Measurements from ENCODE around the gene SASH1. TPM values are rescaled to one million over a fixed set of nuclear protein-coding genes. Genes with fewer than 3 reads are reported as not detected.

Gene SASH1
- total and polyA plus RNA-seq, 2 experiments from 2014 or later = 7.5 to 7.8 TPM

DNA sequence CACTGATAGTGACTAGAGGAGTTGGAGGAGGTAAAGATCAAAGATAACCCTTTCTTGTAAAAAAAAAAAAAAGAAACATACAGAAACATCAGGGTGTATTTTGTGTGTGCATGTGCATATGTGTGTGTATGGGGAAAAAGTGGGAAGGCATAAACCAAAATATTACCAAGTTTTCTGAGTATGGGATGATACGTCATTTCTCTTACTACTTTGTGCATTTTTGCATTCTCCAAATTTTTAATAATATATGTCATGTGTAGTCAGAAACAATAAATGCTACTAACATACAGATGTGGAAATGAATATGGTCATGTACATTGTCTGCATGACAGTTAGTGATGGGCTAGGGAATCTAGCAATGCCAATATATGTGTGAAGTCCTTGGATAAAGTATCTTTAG, 161.1 kb downstream of the SASH1 start:
- Histone ChIP-seq H3K27me3 (no peaks in the 10 kb centered on the region), H3K27ac (no peak overlapping the region), H3K36me3 (replicated peaks; ENCODE audit: insufficient read depth, low read depth) (no peaks in the 10 kb centered on the region), H2AFZ (no peak overlapping the region), H3K9me3 (ENCODE audit: low read depth) (no peaks in the 10 kb centered on the region), H3K4me2 (no peak overlapping the region), H3K79me2 (no peaks in the 10 kb centered on the region), H3K9me2 (replicated peaks; ENCODE audit: insufficient read depth) (no peaks in the 10 kb centered on the region), H3K4me3 (no peak overlapping the region), H4K20me1 (ENCODE audit: insufficient read depth, poor library complexity, severe bottlenecking) (no peaks in the 10 kb centered on the region), H3K4me1 (ENCODE audit: insufficient read depth) (no peaks in the 10 kb centered on the region)
- TF ChIP-seq, protein P1, sequence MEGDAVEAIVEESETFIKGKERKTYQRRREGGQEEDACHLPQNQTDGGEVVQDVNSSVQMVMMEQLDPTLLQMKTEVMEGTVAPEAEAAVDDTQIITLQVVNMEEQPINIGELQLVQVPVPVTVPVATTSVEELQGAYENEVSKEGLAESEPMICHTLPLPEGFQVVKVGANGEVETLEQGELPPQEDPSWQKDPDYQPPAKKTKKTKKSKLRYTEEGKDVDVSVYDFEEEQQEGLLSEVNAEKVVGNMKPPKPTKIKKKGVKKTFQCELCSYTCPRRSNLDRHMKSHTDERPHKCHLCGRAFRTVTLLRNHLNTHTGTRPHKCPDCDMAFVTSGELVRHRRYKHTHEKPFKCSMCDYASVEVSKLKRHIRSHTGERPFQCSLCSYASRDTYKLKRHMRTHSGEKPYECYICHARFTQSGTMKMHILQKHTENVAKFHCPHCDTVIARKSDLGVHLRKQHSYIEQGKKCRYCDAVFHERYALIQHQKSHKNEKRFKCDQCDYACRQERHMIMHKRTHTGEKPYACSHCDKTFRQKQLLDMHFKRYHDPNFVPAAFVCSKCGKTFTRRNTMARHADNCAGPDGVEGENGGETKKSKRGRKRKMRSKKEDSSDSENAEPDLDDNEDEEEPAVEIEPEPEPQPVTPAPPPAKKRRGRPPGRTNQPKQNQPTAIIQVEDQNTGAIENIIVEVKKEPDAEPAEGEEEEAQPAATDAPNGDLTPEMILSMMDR (IDR thresholded peaks at IDR 0.05; ENCODE audit: poor library complexity) = no peak
- TF ChIP-seq EZH2phosphoT487 (IDR thresholded peaks at IDR 0.05; ENCODE audit: low read depth, severe bottlenecking, unreplicated experiment) = no peak
- TF ChIP-seq EZH2 (IDR thresholded peaks at IDR 0.05; ENCODE audit: borderline replicate concordance) = no peak
- WGBS (ENCODE audit: low lambda C conversion rate, missing lambda C conversion rate) = 100% methylated on average over 1 of the region's 1 CpG
- no peak for DNase-seq (ENCODE audit: low spot score)

DNA sequence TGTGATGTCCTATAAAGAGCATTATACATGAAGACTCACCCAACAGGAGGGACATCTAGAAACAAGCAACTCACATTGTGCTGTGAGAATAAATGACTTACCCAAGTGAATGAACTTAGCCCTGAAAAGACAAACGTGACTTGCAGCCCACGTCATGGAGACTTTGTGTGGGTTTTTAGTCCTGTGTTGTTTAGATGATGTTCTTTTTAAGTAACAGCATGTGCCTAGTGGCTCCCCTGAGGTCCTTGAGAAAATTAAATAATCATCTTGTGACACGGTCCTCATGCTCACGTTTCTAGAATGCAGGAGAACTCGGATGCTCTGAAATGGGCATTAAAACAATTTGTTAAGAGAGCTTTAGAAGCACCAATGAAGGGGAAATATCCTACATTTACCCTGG, 165.1 kb downstream of the SASH1 start:
- Histone ChIP-seq H3K9me3 (ENCODE audit: low read depth) (no peaks in the 10 kb centered on the region), H3K27ac (peak overlapping the region; percentile 83), H3K27me3 (no peaks in the 10 kb centered on the region), H4K20me1 (ENCODE audit: insufficient read depth, poor library complexity, severe bottlenecking) (no peaks in the 10 kb centered on the region), H3K4me2 (peak overlapping the region; percentile 75), H3K36me3 (replicated peaks; ENCODE audit: insufficient read depth, low read depth) (no peaks in the 10 kb centered on the region), H3K79me2 (no peaks in the 10 kb centered on the region), H3K4me1 (ENCODE audit: insufficient read depth) (peaks cover 10% of the 10 kb centered on the region), H3K9me2 (replicated peaks; ENCODE audit: insufficient read depth) (no peaks in the 10 kb centered on the region), H3K4me3 (no peak overlapping the region), H2AFZ (no peak overlapping the region)
- no peak for DNase-seq (ENCODE audit: low spot score)
- WGBS (ENCODE audit: low lambda C conversion rate, missing lambda C conversion rate) = 60% methylated on average over 5 of the region's 5 CpGs
- TF ChIP-seq, protein P1 (IDR thresholded peaks at IDR 0.05; ENCODE audit: poor library complexity) = no peak
- TF ChIP-seq EZH2 (IDR thresholded peaks at IDR 0.05; ENCODE audit: borderline replicate concordance) (no peak), EZH2phosphoT487 (IDR thresholded peaks at IDR 0.05; ENCODE audit: low read depth, severe bottlenecking, unreplicated experiment) (no peak)

GRCh38 chr6:148508401-148509041, 165.9 kb downstream of the SASH1 start:
- no peaks in the 10 kb centered on the region for H3K27me3 ChIP-seq
- TF ChIP-seq, protein P1 (IDR thresholded peaks at IDR 0.05; ENCODE audit: poor library complexity) = no peak
- TF ChIP-seq EZH2phosphoT487 (IDR thresholded peaks at IDR 0.05; ENCODE audit: low read depth, severe bottlenecking, unreplicated experiment) (no peak), EZH2 (IDR thresholded peaks at IDR 0.05; ENCODE audit: borderline replicate concordance) (no peak)
- H3K9me3 ChIP-seq (ENCODE audit: low read depth) = no peaks in the 10 kb centered on the region
- H3K4me1 ChIP-seq (ENCODE audit: insufficient read depth) = peaks cover 10% of the 10 kb centered on the region
- DNase-seq (ENCODE audit: low spot score) = peak; percentile 27
- peak overlapping the region; percentile 83 for H3K27ac ChIP-seq
- H3K4me3 ChIP-seq = peak overlapping the region; percentile 58
- H3K36me3 ChIP-seq (replicated peaks; ENCODE audit: insufficient read depth, low read depth) = no peaks in the 10 kb centered on the region
- no peaks in the 10 kb centered on the region for H3K79me2 ChIP-seq
- H2AFZ ChIP-seq = peak overlapping the region; percentile 69
- no peaks in the 10 kb centered on the region for H4K20me1 ChIP-seq (ENCODE audit: insufficient read depth, poor library complexity, severe bottlenecking)
- WGBS (ENCODE audit: low lambda C conversion rate, missing lambda C conversion rate) = 37% methylated on average over 14 of the region's 14 CpGs
- peak overlapping the region; percentile 75 for H3K4me2 ChIP-seq
- no peaks in the 10 kb centered on the region for H3K9me2 ChIP-seq (replicated peaks; ENCODE audit: insufficient read depth)
